AG10803 (cell line): Measurements from ENCODE around the gene PCCA.
"Not testable (repeated sequence)": the region's sequence is repeated elsewhere in the genome, so short reads cannot be mapped to it uniquely, and the experiment has no call there.

Experiments
- DNase-seq: peaks from one replicate; pipeline ENCODE4 v3.0.0; 2010; ENCODE audit warnings: low read depth
- H3K4me3 ChIP-seq: 2 replicates; pipeline ENCODE4 v1.5.1; 2011; ENCODE audit warnings: mild to moderate bottlenecking, low read length, control low read depth
- CTCF ChIP-seq: conservative IDR thresholded peaks from 2 replicates; pipeline ENCODE4 v1.5.1; 2011; ENCODE audit warnings: mild to moderate bottlenecking, low read length, control low read depth, inconsistent platforms

The PCCA gene

GRCh38 chr13:100273552-100273951, 184.7 kb downstream of the PCCA start:
- no peak for TF ChIP-seq CTCF
- no peak overlapping the region for H3K4me3 ChIP-seq

GRCh38 chr13:100274942-100275506, 186.1 kb downstream of the PCCA start:
- DNase-seq, result no peak
- no peak for TF ChIP-seq CTCF
- no peak overlapping the region for H3K4me3 ChIP-seq

More at GRCh38 chr13:100273552-100273951, 184.7 kb downstream of the PCCA start:
- no peak for DNase-seq

GRCh38 chr13:100275746-100276145, 186.9 kb downstream of the PCCA start:
- no peak for DNase-seq
- no peak overlapping the region for H3K4me3 ChIP-seq

GRCh38 chr13:100280681-100281080, 191.8 kb downstream of the PCCA start:
- peak; percentile 9 for DNase-seq
- no peak overlapping the region for H3K4me3 ChIP-seq
- TF ChIP-seq CTCF, result no peak

More at GRCh38 chr13:100275746-100276145, 186.9 kb downstream of the PCCA start:
- TF ChIP-seq CTCF, result no peak

GRCh38 chr13:100282306-100282705, 193.4 kb downstream of the PCCA start:
- not testable (repeated sequence) for H3K4me3 ChIP-seq, DNase-seq

GRCh38 chr13:100290165-100290801, 201.4 kb downstream of the PCCA start:
- H3K4me3 ChIP-seq, result no peak overlapping the region
- TF ChIP-seq CTCF, result no peak
- no peak for DNase-seq

GRCh38 chr13:100291624-100292023, 202.7 kb downstream of the PCCA start:
- no peak overlapping the region for H3K4me3 ChIP-seq
- DNase-seq, result no peak

More at GRCh38 chr13:100291624-100292023, 202.7 kb downstream of the PCCA start:
- no peak for TF ChIP-seq CTCF
